Fibroblast of the aortic adventitia (primary cell): Measurements from ENCODE around the gene ATAD3B. TPM values are rescaled to one million over a fixed set of nuclear protein-coding genes. Genes with fewer than 3 reads are reported as not detected.

Experiments
- DNase-seq: peaks from one replicate; pipeline ENCODE4 v3.0.0-alpha.2; 2010; ENCODE audit warnings: low read depth
- H3K4me3 ChIP-seq: 2 replicates; pipeline ENCODE4 v1.5.1; 2011; ENCODE audit warnings: low read depth, mild to moderate bottlenecking, control low read depth, low read length, moderate library complexity
- total RNA-seq: library from RNA; depleted of rRNA; stranded (reverse); fragments of >200 nt; gene quantifications from 2 replicates; pipeline ENCODE4 v1.2.3, GENCODE V29; 2012; ENCODE audit warnings: low replicate concordance
- TF ChIP-seq, protein P1 (sequence below): IDR thresholded peaks from 2 replicates; pipeline ENCODE4 v1.5.1; 2011; ENCODE audit warnings: mild to moderate bottlenecking, low read length, control low read depth, inconsistent platforms; ENCODE audit not compliant: insufficient read depth

ATAD3B gene
- total RNA-seq, 1 donor = 15.7 TPM

DNA sequence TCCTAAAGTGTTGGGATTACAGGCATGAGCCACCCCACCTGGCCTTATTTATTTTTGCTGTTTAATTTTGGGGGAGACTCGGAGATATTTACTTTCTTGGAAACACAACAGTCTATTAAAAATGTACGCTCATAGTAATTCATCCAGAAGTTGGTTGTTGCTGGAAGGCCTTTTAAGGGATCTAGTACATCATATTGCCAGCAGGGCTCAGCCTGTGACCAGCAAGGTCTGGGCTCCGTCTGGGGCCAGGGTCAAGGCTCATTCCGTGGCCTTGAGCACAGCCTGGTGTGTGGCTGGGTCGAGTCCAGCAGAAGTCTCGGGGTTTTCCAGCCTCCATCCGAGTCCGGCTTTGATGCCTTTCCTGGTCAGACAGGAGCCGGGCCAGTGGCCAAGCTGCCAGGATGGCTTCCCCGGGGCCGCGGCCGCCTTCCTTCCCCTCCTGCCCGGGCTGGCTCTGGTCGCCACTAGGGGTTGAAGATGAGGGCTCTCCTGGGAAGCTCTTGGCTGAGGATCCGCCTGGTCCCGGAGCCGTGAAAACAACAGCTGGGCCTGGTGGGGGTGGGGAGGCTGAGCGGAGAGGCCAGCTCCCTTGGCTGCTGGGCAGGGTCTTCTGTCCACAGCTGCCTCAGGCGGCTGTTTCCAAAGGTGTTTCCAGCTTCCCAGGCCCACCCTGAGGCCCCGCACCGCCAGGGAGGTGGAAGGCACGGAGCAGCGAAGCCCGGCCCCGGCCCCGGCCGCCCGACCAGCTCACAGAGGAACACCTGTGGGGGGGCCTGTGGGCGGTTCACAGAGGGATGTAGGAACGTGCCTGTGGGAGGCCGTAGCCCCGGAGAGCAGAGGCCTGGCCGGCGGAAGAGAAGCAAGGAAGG is 41.2 kb upstream of the ATAD3B start:
- no peak overlapping the region for H3K4me3 ChIP-seq
- TF ChIP-seq, protein P1, sequence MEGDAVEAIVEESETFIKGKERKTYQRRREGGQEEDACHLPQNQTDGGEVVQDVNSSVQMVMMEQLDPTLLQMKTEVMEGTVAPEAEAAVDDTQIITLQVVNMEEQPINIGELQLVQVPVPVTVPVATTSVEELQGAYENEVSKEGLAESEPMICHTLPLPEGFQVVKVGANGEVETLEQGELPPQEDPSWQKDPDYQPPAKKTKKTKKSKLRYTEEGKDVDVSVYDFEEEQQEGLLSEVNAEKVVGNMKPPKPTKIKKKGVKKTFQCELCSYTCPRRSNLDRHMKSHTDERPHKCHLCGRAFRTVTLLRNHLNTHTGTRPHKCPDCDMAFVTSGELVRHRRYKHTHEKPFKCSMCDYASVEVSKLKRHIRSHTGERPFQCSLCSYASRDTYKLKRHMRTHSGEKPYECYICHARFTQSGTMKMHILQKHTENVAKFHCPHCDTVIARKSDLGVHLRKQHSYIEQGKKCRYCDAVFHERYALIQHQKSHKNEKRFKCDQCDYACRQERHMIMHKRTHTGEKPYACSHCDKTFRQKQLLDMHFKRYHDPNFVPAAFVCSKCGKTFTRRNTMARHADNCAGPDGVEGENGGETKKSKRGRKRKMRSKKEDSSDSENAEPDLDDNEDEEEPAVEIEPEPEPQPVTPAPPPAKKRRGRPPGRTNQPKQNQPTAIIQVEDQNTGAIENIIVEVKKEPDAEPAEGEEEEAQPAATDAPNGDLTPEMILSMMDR = peak; percentile 39
- peak; percentile 76 for DNase-seq

DNA sequence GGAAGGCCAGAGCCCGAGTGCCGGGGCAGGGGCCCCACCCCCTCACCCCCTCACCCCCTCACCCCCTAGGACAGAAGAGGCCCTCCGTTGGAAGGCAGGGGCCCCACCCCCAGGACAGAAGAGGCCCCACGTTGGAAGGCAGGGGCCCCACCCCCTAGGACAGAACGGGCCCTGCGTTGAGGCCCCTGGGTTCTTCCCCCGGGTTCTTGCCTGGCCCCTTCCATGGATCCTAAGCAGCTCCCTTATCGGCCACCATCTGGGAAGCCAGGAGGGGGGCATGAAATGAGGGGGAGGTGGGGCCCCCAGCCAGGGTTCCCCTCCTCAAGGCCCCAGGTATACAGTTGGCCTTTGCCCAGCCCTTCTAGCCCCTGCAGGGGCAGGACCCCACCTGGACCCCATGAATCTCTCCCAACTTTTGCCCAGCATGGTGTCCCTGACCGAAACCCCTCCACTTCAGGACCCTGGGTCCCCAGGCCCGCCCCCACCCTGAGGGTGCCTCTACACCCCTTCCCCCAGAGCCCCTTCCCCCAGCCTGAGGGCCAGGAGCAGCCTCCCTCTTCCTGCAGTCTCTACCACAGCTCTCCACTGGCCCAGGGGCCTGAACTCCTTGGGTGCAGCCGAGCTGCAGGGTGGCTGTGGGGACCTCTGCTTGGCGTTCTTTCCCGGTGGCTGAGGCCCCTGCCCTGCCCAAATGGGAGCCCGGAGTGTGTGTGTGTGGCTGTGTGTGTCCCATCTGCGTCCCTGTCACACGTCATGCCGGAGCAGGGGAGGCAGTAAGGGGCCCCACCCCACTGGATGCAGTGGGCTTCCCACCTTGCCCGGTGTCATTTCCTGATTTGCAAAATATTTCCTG is 40.3 kb upstream of the ATAD3B start:
- DNase-seq = no peak
- H3K4me3 ChIP-seq = no peak overlapping the region
- TF ChIP-seq, protein P1 = no peak

DNA sequence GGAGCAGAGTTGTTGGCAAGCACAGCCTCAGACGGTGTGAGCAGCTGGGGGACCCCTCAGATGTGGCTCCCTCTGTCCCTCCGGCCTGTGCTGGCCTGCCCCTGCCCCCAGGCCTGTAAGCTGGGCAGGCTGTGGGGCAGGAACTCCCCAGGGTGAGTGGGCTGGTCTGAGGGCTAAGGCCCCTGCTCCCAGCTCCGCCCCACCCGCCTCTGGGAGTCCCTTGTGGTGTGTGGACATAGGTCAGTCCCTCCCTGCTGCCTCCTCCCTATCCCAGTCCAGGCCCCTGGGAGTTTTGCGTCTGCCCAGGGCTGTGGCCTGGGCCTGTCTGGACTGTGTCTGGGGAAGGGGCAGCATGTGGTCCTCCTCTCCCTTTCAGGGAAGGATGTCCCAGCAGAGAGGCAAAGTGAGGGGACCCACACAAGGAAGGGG is 39.7 kb upstream of the ATAD3B start:
- no peak overlapping the region for H3K4me3 ChIP-seq
- TF ChIP-seq, protein P1 = no peak
- DNase-seq = no peak

DNA sequence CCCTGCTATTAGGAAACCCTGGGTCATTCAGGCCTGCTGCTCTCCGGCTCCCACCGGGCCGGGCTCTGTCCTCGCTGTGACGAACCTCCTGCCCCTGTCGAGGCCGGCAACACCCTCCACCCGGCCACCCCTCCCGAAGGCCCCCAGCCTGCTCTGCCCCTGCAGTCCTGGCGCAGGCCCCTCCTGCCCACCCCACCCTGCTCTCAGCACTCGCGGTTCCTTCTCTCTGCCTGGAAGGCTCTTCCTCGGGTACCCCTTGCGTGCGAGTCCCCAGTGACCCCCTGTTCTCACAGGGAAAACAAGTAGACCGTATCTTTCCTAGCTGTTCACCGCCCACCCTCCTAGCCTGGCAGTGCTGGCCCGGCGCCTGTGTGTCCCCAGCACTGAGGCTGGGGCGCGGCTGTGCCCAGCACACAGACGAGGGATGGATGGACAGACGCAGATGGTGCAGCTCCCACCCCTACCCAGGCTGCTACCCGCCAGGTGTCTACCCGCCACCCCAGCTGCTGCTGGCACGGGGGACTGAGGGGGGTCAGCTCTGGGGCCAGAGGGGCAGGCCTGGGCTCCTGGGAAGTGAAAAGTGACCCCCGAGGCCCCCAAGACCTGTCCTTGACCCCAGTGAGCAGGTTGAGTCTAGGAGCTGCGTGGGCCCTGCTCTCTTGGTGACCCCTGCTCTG is 39.2 kb upstream of the ATAD3B start:
- TF ChIP-seq, protein P1 = no peak
- DNase-seq = no peak
- H3K4me3 ChIP-seq = no peak overlapping the region

DNA sequence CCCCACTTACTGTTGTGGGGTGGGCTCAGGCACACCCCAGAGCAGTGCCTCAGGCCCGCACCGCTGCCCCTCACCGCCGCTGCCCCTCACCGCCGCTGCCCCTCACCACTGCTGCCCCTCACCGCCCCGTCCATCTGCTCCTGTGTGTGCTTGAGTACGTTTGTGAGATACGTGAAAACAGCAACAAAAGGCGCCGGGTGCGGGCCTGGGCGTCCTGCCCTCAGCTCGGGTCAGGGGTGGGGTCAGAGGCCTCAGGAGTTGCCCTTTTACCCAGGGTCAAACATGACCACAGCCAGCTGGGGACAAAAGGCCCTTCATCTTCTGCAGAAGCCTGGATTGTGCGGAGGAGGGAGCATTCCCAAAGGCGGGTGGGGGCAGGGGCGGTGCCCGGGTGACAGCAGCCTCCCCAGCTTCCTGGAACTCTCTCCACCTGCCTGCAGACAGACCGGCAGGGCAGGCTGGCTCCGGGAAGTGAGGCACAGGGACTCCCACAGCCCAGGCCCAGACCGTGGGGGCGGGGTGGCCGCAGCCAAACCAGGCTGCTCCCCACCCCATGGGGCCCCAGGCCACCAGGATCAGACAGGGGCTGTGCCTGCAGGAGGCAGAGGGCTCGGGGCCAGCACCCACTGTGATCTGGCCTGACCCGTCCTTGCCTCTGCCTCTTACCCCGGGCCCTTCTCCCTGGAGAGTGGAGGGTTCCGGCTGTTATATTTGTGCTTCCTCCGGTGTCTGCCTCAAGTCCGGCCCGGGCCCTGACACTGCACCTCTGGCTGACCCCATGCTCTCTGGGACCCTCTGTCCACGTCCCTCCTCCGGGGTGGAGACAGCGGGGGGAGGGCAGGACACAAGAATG is 38.4 kb upstream of the ATAD3B start:
- TF ChIP-seq, protein P1 = no peak
- H3K4me3 ChIP-seq = no peak overlapping the region
- DNase-seq = no peak

DNA sequence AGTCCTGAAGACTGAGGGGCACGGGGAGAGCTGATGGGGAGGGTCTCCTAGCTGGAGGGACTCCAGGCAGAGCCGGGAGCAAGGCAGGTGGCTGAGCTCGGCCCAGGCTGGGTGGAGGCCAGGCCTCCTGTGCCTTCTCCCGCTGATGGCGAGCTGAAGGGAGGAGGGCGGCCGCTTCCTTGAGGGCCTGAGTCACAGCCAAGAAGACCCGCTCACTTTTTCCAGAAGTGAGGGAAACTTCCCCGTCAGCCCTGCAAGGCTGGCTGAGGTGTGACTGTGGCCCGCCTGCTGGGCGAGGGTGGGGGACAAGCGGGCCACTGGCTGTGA is 37.8 kb upstream of the ATAD3B start:
- TF ChIP-seq, protein P1 = no peak
- no peak overlapping the region for H3K4me3 ChIP-seq
- peak; percentile 28 for DNase-seq
